Activated naive CD4-positive, alpha-beta T cell treated with anti-CD3 and anti-CD28 coated beads for 36 hours (primary cell): ENCODE results near the gene CYFIP1. TPM values are rescaled to one million over a fixed set of nuclear protein-coding genes. Genes with fewer than 3 reads are reported as not detected.

ENCODE experiments used
- CTCF ChIA-PET: fragments of 350-600 bp; sonication (Branson Sonifier 250); formaldehyde crosslinking; loops from one replicate; lab custom pipeline; 2021; ENCODE audit warnings: antibody characterized with exemption; lab: Charles Lee
- DNase-seq: peaks from one replicate; pipeline ENCODE4 v3.0.0-alpha.2; 2020
- H3K27ac Mint-ChIP-seq: one replicate; pipeline ENCODE4 v1.8.0; 2021; ENCODE audit warnings: mild to moderate bottlenecking, mixed read lengths
- H3K27me3 Mint-ChIP-seq: one replicate; pipeline ENCODE4 v1.8.0; 2021; ENCODE audit warnings: low read depth, mixed read lengths
- H3K36me3 Mint-ChIP-seq: one replicate; pipeline ENCODE4 v1.8.0; 2021; ENCODE audit warnings: low read depth, mixed read lengths
- H3K4me1 Mint-ChIP-seq: one replicate; pipeline ENCODE4 v1.8.0; 2021; ENCODE audit warnings: low read depth, mixed read lengths
- H3K4me3 Mint-ChIP-seq: one replicate; pipeline ENCODE4 v1.8.0; 2021; ENCODE audit warnings: mild to moderate bottlenecking, moderate library complexity, mixed read lengths
- H3K9me3 Mint-ChIP-seq: one replicate; pipeline ENCODE4 v1.8.0; 2021; ENCODE audit warnings: mixed read lengths
- intact Hi-C: fragments of 100-400 bp; cut with micrococcal nuclease; formaldehyde crosslinking; loops from one replicate; pipeline ENCODE4 v1.15.1; 2023
- total RNA-seq, 2 experiments: library from RNA; stranded (reverse); gene quantifications; one replicate each; pipeline ENCODE4 v1.2.3, GENCODE V29; 2021

Gene CYFIP1
- total RNA-seq, 2 experiments from 2014 or later = 34.0 to 35.1 TPM

DNA sequence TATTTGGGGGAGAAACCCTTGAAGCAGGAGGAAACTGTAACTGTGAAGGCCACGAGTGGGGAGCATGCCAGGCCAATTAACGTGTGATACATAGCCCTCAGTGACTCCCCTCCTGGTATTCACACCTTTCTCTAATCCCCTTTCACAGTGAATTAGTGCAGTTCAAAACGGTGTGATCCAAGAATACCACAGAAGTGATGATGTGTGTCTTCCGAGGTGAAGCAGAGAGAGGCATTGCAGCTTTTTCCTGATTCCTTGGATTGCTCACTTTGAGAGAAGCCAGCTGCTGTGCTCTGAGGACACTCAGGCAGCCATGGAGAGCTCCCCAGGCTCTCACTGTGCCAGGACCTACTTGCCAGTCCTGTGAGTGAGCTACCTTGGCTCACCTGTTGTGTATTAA lies 124.4 kb downstream of the CYFIP1 start:
- no peak overlapping the region for H3K4me3 Mint-ChIP-seq
- intact Hi-C loops = no loop called here
- H3K4me1 Mint-ChIP-seq = peaks cover 8% of the 10 kb centered on the region
- H3K36me3 Mint-ChIP-seq = peaks cover 42% of the 10 kb centered on the region
- no peak overlapping the region for H3K27ac Mint-ChIP-seq
- CTCF ChIA-PET = interaction anchor here (0.6 to 1.7 kb wide), 5 partner anchors 9 to 174 kb away, joined by 3 to 7 read pairs (median 4); no protein-coding TSS in a partner anchor
- no peak for DNase-seq
- no peaks in the 10 kb centered on the region for H3K9me3 Mint-ChIP-seq
- no peaks in the 10 kb centered on the region for H3K27me3 Mint-ChIP-seq

GRCh38 chr15:22851513-22851912 lies 128.7 kb downstream of the CYFIP1 start:
- H3K4me3 Mint-ChIP-seq = no peak overlapping the region
- no peak for DNase-seq
- peaks cover 22% of the 10 kb centered on the region for H3K4me1 Mint-ChIP-seq

DNA sequence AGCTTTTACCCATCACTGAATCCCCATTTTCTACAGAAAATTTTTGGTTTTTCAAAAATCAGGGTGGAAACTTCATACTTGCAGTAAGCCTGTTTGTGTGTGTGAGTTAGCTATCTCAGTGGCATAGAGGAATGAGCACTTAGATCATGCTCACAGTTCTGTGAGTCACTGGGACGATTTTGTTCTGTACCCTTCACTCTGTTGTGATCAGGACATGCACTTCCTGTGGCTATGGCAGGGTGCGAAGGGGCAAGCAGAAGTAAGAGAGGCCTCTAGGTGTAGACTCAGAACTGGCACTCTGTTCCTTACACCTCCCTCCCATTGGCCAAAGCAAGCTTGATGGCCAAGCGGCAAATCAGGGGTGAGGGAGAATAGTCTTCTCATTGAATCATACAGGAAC lies 130.1 kb downstream of the CYFIP1 start:
- peak overlapping the region; percentile 24 for H3K27ac Mint-ChIP-seq
- CTCF ChIA-PET = interaction anchor here (1.3 kb wide), 1 partner anchor 18 kb away, joined by 3 read pairs; no protein-coding TSS in a partner anchor
- intact Hi-C loops = no loop called here
- H3K27me3 Mint-ChIP-seq = no peaks in the 10 kb centered on the region
- DNase-seq = no peak
- peaks cover 30% of the 10 kb centered on the region for H3K36me3 Mint-ChIP-seq
- H3K9me3 Mint-ChIP-seq = no peaks in the 10 kb centered on the region
- peaks cover 28% of the 10 kb centered on the region for H3K4me1 Mint-ChIP-seq
- no peak overlapping the region for H3K4me3 Mint-ChIP-seq

More at GRCh38 chr15:22851513-22851912, 128.7 kb downstream of the CYFIP1 start:
- Mint-ChIP-seq H3K36me3 (peaks cover 26% of the 10 kb centered on the region), H3K9me3 (no peaks in the 10 kb centered on the region), H3K27ac (no peak overlapping the region), H3K27me3 (no peaks in the 10 kb centered on the region)
- intact Hi-C loops = no loop called here
- CTCF ChIA-PET = no interaction called here

GRCh38 chr15:22846073-22846472 lies 134.1 kb downstream of the CYFIP1 start:
- Mint-ChIP-seq H3K4me1 (peaks cover 46% of the 10 kb centered on the region), H3K27me3 (no peaks in the 10 kb centered on the region), H3K27ac (no peak overlapping the region), H3K9me3 (no peaks in the 10 kb centered on the region), H3K36me3 (peaks cover 34% of the 10 kb centered on the region), H3K4me3 (no peak overlapping the region)
- intact Hi-C loops = no loop called here
- no peak for DNase-seq
- CTCF ChIA-PET = interaction anchor here (1.3 kb wide), 1 partner anchor 10 kb away, joined by 5 read pairs; no protein-coding TSS in a partner anchor

DNA sequence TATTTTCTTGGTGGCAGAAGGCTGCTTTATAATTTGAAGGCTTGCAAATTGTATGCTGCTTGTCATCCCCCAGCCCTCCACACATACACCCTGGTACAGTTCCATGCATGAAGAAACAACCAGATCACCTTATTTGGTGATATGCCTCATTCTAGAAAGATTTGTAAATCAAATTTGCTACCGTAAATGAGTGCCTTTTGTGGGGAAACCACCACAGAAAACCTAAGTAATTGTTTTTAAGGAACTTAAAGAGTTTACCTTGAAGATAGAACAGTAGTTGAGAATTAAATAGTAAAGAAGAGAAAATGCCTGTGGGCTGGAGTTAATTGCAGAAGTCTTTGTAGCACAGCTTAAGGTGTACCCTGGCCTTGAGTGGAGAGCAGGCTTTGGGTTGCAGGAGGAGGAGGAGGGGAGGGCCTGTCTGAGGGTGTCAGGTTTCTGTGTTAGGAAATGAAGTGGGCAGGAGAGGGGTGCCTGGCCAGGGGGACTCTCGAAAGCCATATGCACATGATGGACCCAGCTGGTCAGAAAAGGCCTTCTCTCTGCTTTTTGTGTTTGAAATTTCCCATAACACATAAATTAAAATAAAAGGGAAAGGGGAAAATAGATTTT lies 134.8 kb downstream of the CYFIP1 start:
- CTCF ChIA-PET = no interaction called here
- Mint-ChIP-seq H3K9me3 (no peaks in the 10 kb centered on the region), H3K36me3 (peaks cover 36% of the 10 kb centered on the region), H3K4me3 (no peak overlapping the region), H3K27ac (no peak overlapping the region), H3K4me1 (peaks cover 47% of the 10 kb centered on the region), H3K27me3 (no peaks in the 10 kb centered on the region)
- no peak for DNase-seq
- intact Hi-C loops = no loop called here

DNA sequence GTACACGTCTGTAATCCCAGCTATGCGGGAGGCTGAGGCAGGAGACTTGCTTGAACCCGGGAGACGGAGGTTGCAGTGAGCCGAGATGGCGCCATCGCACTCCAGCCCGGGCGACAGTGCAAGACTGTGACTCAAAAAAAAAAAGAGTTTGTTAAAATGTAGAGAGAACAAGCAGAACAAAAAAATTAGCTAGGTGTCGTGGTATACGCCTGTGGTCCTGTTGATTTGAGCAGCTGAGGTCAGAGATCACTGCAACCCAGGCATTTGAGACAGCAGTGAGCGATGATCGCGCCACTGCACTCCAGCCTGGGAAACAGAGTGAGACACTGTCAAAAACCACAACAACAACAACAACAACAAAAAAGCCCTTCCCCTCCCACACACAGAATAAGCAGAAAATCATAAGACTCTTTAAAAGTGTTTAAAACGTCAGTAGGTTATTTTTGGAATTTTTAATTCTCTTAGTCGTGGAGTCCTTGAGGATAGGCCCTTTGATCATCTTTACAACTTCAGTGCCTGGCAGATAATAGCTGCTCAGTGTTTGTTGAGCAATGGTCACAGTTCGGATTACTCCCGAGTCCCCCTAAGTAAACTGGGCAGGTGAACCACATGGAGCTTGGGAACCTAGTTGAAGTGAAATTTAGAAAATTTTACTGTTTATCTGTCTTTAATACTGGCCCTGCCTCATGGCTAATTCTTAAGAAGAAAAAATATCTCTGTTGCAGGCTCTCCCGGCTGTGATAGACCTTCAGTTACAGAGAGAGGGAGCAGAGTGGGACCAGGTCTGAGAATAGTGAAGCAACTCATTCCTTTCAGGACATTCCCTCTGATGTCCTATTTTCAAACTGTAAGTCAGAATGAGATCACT lies 135.5 kb downstream of the CYFIP1 start:
- Mint-ChIP-seq H3K27ac (no peak overlapping the region), H3K27me3 (no peaks in the 10 kb centered on the region), H3K36me3 (peaks cover 39% of the 10 kb centered on the region), H3K4me3 (no peak overlapping the region), H3K4me1 (peaks cover 47% of the 10 kb centered on the region), H3K9me3 (no peaks in the 10 kb centered on the region)
- CTCF ChIA-PET = no interaction called here
- no peak for DNase-seq
- intact Hi-C loops = no loop called here

DNA sequence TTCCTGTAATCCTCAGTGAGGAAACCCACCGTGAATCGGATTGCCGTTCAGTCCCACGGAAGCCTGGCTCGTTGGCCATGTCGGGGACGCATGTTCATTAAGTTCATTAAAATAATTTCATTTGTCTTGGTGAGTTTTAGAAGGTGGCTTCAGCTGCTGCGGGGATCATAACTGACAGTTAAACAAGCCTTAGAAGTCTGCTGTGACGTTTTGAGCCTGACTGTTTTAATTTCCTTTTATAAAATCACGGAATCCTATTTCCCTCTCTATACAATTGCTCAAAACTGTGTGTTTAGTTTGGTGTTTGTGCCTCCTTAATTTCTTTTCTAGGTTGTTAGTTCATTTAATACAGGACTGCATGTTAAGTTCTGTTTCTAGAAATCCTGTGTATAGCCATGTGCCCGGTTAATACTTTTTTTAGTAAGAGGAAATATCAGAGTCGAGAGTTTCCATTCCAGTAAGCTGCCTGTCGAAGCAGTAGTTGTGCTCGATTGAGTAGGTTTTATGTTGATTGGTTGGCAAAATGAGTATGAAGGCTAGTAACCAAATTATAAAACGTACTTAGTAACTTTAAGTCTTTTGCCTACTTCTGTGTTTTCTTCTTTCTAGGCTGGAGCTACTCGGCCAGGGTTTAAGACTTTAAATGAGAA lies 141.0 kb downstream of the CYFIP1 start:
- peak overlapping the region; percentile 95 for H3K4me3 Mint-ChIP-seq
- peaks cover 24% of the 10 kb centered on the region for H3K4me1 Mint-ChIP-seq
- H3K9me3 Mint-ChIP-seq = no peaks in the 10 kb centered on the region
- H3K36me3 Mint-ChIP-seq = peaks cover 22% of the 10 kb centered on the region
- CTCF ChIA-PET = interaction anchor here (0.7 to 1.6 kb wide), 3 partner anchors 9 to 198 kb away, joined by 5 to 7 read pairs (median 7); no protein-coding TSS in a partner anchor
- peak overlapping the region; percentile 90 for H3K27ac Mint-ChIP-seq
- no peaks in the 10 kb centered on the region for H3K27me3 Mint-ChIP-seq
- intact Hi-C loops = loop anchor here (5.0 to 10.0 kb wide), 3 partner anchors 58 to 138 kb away; no protein-coding TSS in a partner anchor
- no peak for DNase-seq

- Mint-ChIP-seq H3K27me3 (no peaks in the 10 kb centered on the region), H3K4me1 (peaks cover 24% of the 10 kb centered on the region), H3K36me3 (peaks cover 22% of the 10 kb centered on the region), H3K9me3 (no peaks in the 10 kb centered on the region), H3K4me3 (peak within 1 kb of the TSS; percentile 95), H3K27ac (peak within 1 kb of the TSS; percentile 90)
- CTCF ChIA-PET = interaction anchor here (1.3 kb wide), 1 partner anchor 198 kb away, joined by 5 read pairs; no protein-coding TSS in a partner anchor
- peak; percentile 97 for DNase-seq
- intact Hi-C loops = loop anchor here (1.0 to 10.0 kb wide), 4 partner anchors 59 to 201 kb away; partner anchors contain the start of gene TUBGCP5
These were observed 141.7 kb downstream of the CYFIP1 start, which contains the start of gene NIPA2 for GRCh38 chr15:22838292-22839042. Gene NIPA2, plus strand, starts transcription at chr15:22838666. Its CDS starts 13,066 bp downstream, at chr15:22851732.

DNA sequence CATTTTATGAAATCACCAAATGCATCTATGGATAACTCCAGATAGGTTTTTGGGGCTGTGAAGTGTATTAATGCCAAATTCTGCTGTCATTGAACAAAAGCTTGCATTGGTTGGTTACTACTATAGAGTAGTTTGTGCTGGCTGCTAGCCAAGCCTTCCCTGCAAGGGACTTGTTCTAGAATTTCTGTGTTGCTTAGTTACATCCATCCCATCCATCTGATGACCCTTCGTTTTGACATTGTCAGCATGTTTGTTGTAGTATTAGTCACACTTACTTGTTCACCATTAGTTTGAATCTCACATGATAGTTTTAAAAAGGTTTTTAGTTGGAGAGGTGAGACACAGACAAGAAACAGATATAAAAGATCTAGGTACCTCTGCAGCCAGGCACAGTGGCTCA lies 148.7 kb downstream of the CYFIP1 start:
- H3K4me1 Mint-ChIP-seq = no peaks in the 10 kb centered on the region

GRCh38 chr15:22827125-22827524 lies 153.0 kb downstream of the CYFIP1 start:
- no peaks in the 10 kb centered on the region for H3K4me1 Mint-ChIP-seq
- H3K9me3 Mint-ChIP-seq = no peaks in the 10 kb centered on the region
- CTCF ChIA-PET = interaction anchor here (0.5 kb wide), 1 partner anchor 55 kb away, joined by 4 read pairs; no protein-coding TSS in a partner anchor
- intact Hi-C loops = no loop called here
- H3K27ac Mint-ChIP-seq = no peak overlapping the region
- H3K36me3 Mint-ChIP-seq = peaks cover 14% of the 10 kb centered on the region
- H3K27me3 Mint-ChIP-seq = no peaks in the 10 kb centered on the region
- no peak for DNase-seq
- no peak overlapping the region for H3K4me3 Mint-ChIP-seq

More for the DNA sequence above, 148.7 kb downstream of the CYFIP1 start:
- H3K4me3 Mint-ChIP-seq = no peak overlapping the region
- peaks cover 3% of the 10 kb centered on the region for H3K36me3 Mint-ChIP-seq
- H3K27me3 Mint-ChIP-seq = no peaks in the 10 kb centered on the region
- H3K27ac Mint-ChIP-seq = no peak overlapping the region
- CTCF ChIA-PET = no interaction called here
- no peaks in the 10 kb centered on the region for H3K9me3 Mint-ChIP-seq
- intact Hi-C loops = loop anchor here (10.0 kb wide), 1 partner anchor 87 kb away; no protein-coding TSS in a partner anchor
- no peak for DNase-seq

- DNase-seq = no peak
- Mint-ChIP-seq H3K4me1 (no peaks in the 10 kb centered on the region), H3K9me3 (no peaks in the 10 kb centered on the region), H3K36me3 (peaks cover 18% of the 10 kb centered on the region), H3K4me3 (no peak overlapping the region), H3K27me3 (no peaks in the 10 kb centered on the region), H3K27ac (no peak overlapping the region)
- CTCF ChIA-PET = no interaction called here
- intact Hi-C loops = no loop called here
These were observed 156.6 kb downstream of the CYFIP1 start for GRCh38 chr15:22823495-22824128.
